Stimulated activated CD4-positive, alpha-beta T cell treated with anti-CD3 and anti-CD28 coated beads, TNF-alpha, amount 100 ng/mL, for 48 hours (primary cell): ENCODE results near the gene CLMP.
"Not testable (repeated sequence)": the region's sequence is repeated elsewhere in the genome, so short reads cannot be mapped to it uniquely, and the experiment has no call there.

Experiments
- DNase-seq, 3 donors: peaks; one replicate each; pipeline ENCODE4 v3.0.0-alpha.2; 2020; ENCODE audit warnings: low read depth in 3 of 3

The CLMP gene

DNA sequence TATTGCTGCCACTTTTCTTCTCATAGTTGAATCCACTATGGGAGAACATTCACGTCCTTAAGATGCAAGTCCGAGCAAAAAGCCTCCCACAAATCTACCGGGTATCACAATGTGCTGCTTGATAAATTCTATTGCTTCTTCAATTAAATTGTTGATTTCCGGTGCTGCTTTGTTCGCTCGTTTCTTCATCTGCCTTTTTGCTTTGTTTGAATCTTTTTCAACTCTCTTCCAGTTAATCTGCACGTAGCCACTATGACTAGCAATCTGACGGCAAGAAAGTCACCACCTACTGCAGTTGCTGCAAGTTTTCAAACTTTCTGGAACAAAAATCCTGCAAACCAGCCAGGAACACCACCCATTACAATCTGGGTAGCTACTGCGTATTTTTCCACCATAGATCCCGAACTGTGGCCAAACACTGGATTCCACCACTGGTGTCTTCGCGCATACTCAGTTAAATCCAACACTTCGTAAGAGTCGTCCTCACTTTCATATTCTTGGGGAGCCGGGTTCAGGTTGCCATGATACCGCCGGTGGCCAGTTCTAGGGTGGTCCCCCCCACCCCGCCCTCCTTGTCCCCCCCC, 59.1 kb downstream of the CLMP start:
- DNase-seq: no peak

DNA sequence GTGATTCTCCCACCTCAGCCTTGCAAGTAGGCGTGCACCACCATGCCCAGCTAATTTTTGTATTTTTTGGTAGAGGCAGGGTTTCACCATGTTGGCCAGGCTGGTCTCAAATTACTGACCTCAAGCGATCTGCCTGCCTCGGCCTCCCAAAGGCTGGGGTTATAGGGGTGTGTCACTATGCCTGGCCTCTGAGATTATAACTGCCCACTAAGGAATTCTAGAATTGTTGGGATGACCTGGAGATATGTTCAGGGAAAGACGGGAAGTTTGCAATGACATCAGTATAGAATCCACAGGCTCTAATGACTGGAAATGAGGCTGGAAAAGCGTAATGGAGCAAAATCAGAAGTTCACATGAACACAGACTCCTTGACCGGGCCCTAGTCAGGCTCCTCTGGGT, 62.2 kb downstream of the CLMP start:
- DNase-seq: no peak

DNA sequence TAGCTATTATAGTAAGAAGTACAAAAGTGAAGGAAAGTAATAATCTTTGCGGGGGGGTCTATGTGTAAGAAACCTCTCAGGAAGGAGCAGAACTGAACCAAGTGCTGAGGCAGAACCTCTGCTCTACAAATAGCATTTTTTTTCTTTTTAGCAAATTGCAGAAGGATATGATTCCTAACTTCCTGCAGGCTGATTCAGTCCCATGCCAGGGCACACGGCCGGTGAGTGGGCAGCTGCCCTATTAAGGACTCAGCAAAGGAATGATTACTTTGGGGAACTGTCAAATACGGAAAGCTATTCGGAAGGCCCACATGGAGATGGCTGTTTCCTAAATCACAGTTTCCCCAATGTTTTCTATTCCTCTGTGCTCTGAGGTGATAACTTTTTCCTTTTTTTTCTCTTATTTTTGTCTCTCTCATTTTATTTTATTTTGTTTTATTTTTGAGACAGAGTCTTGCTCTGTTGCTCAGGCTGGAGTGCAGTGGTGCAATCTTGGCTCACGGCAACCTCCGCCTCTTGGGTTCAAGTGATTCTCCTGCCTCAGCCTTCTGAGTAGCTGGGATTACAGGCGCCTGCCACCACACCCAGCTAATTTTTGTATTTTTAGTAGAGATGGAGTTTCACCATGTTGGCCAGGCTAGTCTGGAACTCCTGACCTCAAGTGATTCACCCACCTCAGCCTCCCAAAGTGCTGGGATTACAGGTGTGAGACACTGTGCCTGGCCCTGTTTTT, 62.8 kb downstream of the CLMP start:
- DNase-seq: not testable (repeated sequence)

DNA sequence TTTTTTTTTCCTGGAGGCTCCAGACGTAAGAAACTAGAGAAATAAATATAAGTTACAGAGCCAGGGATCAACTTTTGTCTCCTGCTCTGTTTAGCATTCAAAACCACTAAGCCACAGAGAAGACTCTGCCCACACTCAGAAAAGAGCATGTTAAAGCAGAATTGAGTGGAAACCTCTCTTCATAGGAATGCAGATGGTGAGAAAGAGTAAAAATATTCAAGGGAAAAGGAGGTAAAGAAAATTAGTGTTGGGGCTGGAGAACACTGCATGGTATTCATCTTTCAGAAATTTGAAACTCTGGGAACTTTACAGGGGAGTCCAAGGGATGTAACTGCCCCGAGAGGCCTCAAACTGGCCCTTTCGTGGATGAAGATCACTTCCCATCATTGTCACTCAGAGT, 65.1 kb downstream of the CLMP start:
- DNase-seq: no peak

DNA sequence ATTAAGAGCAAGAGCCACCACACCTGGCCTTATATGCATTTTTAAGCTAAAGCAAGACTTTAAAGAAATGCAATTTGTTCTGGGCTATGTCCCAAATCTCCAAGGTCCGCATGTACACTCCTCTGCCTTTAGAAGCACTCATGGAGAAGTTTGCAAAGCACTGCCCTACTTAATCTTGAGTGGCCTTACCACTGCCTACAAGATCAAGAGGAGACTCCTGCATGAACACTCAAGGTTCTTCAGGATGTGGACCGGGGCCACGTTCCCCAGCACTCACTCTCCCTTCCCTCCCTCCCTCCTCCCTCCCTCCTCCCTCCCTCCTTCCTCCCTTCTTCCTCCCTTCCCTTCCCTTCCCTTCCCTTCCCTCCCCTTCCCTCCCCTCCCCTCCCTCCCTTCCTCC, 69.9 kb downstream of the CLMP start:
- DNase-seq: no peak

DNA sequence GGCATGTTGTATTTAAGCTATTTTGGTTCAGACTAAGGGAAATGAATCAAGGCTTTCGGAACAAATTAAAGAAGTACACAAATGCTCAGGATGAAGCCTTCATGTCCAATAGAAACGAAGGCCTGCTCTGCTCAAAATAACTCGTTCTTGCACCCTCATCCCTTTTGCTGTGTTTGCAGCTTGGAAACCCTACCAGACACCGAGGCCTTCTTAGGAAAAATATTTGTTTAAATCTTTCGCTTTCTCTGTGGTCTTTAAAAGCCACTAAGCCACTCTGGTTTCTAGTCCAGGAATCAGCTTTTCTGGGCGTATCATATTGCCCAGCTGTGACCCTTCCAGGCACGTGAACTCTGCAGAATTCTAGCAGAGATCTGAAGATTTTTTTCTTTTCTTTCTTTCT, 72.2 kb downstream of the CLMP start:
- no peak for DNase-seq

DNA sequence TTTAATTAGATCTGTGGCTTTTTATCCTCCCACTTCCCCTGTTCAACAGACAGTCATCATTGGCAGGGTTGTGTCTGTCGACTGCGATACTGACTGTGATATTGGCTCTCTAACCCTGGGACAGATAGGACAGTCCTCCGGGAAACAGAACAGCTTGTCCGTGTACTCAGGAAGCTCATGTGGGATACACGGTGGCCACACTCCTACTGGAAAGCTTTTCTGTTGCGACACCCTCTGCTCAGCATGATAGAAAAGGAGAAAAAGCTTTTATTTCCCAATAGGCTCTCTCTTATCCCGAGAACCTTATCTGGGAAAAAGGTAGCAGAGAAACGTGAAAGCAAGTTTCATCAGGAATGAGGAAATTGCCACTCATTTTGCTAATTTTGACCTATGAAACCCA, 72.7 kb downstream of the CLMP start:
- DNase-seq: no peak

DNA sequence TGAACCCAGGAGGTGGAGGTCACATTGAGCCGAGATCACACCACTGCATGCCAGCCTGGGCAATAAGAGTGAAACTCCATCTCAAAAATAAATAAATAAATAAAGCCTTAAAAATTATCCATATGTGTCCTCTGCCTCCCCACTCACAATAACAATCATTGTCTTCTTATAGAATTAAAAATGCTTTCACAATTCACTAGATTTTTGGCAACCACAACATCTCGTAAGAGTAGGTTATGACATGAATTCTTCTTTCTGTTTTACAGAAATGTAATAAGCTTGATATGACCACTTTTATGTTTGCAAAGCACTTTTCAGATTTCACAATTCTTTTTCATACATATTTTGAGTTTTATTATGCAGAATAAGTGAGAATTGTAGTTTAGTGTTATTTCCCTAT, 78.6 kb downstream of the CLMP start:
- DNase-seq: no peak

DNA sequence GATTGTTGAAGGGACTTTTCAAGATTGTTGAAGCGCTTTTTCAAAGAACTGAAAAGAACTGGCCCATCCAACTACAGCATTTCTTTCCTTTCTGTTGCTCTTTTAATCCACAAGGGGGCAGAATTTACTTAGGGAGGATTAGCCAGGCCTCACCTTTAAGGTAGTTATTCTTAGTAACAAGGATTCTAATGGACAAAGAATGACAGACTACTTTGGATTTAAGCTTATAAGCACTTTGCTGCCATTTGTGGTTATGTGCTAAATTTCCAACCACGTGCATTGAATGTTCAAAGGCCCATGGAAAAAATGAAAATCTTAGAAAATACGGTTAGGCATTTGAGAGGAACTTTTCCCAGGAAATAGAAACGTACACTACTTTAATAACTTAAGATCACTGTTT, 83.6 kb downstream of the CLMP start:
- DNase-seq: no peak

DNA sequence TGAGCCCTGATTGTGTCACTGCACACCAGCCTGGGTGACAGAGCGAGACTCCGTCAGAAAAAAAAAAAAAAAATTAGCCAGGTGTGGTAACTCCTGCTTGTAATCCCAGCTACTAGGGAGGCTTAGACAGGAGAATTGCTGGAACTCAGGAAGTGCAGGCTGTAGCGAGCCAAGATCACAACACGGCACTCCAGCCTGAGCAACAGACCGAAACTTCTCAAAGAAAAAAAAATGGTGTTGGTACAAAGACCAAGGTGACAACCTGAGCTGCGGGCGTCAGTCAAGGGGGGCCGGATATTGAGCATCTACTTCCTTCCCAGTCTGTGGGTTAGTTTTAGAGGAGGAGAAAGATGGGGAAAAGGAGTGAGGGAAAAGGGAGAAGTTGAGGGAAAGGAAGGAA, 84.7 kb downstream of the CLMP start:
- DNase-seq: no peak

DNA sequence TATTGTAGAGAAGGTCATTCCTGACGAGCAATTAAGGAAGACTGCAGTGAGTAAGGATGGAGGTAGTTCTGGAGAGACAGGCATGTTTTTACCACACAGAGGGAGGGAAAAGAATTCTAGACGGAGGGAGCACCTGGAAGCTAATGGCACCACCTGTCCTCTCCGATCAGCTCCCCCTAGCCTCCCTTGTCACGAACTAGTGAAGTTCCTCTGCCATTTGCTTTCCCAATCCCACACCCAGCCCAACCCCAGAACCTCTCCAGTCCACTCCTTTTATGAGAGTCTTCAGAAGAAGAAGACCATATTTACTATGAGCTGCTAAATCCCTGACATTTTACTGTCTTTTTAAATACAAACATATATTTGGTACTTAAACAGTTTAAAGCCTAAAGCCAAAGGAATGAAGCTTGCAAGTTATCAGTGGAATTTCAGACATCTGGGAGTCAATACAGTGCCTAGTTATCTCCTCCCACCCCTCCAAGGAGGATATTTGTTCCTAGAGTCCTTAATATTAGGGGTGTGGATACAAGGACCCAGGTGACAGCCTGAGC, 87.0 kb downstream of the CLMP start:
- no peak for DNase-seq

DNA sequence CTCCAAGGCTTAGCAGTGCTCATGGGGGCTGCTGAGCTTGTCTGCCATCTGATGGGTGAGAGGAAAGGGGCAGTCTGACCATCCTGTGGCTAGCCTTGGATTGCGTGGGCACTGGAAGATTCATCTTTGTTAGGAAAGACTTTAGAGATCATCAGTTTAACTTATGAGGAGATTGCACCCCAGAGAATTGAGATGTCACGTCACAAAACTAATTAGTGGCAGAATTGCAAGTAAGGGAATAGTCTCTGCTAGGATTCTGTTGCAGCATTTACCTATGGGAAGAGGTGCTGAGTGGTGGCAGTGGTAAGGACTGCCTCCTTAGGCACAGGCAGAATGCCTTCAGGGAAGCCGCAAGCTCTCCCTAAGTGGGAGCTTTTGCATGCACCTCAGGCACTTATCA, 90.4 kb downstream of the CLMP start:
- no peak for DNase-seq

DNA sequence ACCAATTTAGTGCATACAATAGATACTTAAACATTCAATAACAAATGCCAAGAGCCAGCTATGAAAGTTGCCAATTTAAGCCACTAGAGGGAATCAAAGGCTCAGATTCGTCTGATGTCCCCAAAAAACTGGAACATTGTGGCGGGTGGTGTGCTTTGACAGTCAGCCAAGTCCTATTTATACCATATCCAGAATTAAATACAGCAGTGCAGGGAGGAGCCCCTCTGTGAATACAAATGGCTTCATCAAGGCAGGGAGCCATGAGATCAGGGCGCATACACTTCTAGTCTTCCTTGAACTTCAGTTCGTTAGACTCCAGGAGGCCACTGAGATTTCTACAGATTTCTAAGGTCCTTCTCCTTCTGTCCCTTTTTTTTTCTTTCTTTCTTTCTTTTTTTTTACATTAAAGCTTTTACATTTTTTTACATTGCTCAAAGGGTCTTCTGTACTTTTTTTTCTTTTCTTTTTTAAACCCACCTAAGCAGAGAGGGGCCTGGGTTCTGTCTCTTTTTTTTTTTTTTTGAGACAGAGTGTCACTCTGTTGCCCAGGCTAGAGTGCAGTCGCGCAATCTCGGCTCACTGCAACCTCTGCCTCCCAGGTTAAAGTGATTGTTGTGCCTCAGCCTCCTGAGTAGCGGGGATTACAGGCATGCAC, 91.6 kb downstream of the CLMP start:
- DNase-seq: peak in 1 of 3 donors; percentile 14

DNA sequence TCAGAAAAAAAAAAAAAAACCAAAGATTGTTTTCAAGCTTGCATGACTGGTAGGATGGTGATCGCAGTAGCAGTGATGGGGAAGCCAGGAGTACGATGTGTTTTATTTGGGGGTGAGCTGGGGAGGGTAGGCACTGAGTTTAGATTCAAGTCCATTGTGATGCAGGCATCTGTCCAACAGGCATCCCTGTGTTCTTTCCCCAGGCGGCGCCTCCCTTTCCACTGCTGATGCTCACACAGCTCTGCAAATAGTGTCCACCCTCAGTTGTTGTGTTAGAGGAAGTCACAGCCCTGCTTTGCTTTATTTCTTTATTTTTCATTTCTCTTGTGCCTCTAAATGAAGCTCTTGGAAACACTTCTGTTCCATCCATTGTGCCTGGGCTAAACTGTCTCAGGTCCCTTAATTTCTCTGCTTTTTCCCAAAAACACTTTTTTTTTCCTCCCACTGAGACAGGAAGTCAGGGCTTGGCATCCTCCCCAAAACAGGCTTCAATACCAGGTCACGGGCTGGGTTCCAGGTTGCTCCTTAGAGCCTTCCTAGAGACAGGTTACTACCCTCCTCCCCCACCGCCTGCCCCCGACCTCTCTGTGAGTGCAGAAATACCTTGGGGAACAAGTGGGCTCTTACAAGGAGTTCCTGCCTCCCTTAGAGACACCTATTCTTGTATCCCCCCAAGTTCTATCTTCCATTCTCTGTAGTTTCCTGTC, 94.5 kb downstream of the CLMP start:
- no peak for DNase-seq

DNA sequence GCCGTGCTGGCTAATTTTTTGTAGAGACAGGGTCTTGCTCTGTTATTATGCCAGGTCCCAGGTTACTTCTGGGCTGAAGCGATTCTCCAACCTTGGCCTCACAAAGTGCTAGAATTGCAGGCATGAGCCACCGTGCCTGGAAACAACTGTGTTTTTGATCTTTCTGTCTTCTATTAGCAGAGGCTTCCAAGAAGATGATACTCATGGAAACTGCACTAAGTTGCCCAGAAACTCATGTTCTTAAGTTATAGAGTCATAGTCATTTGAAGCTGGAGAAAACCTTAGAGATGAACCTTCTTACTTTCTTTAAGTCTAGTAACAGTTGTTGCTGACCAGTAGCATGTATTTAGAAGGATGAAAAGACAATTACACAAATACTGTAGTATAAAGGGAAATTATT, 96.1 kb downstream of the CLMP start:
- DNase-seq: no peak

DNA sequence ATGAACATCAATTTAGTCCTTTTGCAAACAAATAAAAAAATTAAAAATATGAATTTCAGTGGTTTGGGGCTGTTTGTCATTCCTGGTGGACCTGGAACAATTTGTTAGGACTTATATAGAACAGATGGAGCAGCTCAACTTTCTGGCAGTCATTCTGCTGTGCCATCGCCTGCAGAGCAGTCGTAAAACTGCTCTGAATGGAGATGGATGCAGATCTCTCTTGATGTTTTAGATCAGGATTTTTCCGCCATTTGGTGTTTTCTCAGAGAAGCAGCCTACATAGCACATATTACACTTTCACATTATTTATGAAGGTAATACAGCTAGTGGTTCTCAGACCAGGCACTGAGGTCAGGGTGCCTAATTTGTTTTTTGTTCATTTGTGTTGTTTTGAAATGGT, 101.3 kb downstream of the CLMP start:
- DNase-seq: no peak

DNA sequence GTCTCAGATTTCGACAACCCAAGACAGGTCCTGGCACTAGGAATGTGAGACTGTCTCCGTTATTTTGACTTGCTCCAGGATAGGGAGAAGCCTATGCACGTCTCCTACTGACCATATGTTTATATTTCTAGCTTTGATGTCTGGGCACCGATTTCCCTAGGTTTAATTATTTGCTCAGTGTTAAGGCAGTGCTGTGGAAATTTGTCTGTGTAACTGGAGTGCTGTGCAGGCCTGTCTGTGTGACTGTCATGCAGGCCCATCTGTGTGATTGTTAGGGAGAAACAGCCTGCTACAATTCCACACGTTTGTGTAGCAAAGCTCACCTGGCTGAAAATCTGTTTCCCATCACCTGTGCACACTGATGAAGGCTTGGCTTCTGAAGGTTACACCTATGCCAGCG, 103.5 kb downstream of the CLMP start:
- no peak for DNase-seq

DNA sequence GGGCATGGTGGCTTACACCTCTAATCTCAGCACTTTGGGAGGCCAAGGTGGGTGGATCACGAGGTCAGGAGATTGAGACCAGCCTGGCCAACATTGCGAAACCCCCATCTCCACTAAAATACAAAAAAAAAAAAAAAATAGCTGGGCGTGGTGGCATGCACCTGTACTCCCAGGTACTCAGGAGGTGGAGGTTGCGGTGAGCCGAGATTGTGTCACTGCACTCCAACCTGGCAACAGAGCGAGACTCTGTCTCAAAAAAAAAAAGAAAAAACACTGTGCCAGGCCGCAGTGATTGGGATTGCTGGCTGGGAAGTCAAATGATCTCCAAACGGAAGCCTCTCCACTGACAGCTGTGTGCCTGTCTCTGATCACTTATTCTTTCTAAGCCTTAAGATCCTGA, 104.9 kb downstream of the CLMP start:
- DNase-seq: not testable (repeated sequence)

DNA sequence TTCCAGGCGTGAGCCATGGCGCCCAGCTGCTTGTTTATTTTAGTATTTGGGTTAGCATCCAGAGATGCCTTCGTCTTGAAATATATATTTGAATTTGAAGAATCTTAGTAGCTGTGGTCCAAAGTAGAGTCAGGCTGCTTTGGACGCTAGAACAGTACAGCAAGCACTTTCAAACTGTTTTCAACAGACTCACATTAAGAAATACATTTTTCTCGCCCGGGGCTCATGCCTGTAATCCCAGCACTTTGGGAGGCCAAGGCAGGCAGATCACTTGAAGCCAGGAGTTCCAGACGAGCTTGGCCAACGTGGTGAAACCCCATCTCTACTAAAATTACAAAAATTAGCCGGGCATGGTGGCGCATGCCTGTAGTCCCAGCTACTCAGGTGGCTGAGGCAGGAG, 106.2 kb downstream of the CLMP start:
- DNase-seq: not testable (repeated sequence)

DNA sequence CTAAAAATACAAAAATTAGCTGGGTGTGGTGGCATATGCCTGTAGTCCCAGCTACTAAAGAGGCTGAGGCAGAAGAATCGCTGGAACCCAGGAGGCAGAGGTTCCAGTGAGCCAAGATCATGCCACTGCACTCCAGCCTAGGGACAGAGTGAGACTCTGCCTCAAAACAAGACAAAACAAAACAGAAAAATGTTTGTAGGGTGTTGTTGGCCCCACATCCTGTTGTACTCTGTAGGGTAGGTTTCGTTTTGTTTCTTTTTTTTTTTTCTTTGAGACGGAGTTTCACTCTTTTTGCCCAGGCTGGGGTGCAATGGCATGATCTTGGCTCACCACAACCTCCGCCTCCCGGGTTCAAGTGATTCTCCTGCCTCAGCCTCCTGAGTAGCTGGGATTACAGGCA, 107.4 kb downstream of the CLMP start:
- not testable (repeated sequence) for DNase-seq

DNA sequence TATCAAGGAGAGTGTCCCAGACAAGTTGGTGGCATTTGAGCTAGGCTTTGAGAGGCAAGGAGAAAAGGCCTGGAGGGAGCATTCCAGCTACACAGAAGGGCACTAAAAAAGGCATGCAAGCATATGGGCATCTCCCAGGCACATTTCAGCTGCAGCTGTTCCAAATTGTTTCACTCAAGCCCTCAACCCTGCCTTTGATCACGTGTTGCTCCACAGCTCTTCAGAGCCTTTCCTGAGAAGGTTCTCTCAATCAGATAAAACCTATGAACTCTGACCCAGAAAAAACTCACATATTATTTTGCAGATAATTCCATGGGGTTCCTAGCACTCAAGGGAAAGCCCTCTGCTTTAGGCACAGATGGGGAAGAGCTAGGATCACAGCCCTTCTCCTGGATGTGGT, 108.7 kb downstream of the CLMP start:
- no peak for DNase-seq

DNA sequence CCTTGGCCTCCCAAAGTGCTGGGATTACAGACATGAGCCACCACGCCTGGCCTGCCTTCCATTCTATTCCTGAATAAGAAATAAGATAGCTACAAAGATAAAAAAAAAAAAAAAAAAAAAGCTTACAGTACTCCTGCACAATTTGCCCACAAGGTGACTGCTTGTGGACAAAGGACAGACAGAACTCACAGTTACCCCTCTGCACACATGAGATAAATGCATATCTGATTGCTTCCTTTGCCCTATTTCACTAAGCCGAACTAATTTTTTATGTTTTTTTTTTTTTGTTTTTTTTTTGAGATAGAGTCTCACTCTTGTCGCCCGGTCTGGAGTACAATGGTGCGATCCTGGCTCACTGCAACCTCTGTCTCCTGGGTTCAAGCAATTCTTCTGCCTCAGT, 109.6 kb downstream of the CLMP start:
- no peak for DNase-seq
